GM21367 (cell line): ENCODE results near the gene COMP.

Source experiments
- ATAC-seq: cut with Tn5 transposase; IDR thresholded peaks from one replicate; pipeline ENCODE4 v1.9.1; 2021; ENCODE audit not compliant: unreplicated experiment

Gene COMP

GRCh38 chr19:18804139-18804601, 13.1 kb upstream of the COMP start:
- ATAC-seq = no peak

GRCh38 chr19:18803550-18804138, 12.5 kb upstream of the COMP start:
- no peak for ATAC-seq

- ATAC-seq = no peak
These were observed 11.2 kb upstream of the COMP start for GRCh38 chr19:18802354-18802753.

- no peak for ATAC-seq
These were observed 9.5 kb upstream of the COMP start for GRCh38 chr19:18800636-18801035.

GRCh38 chr19:18800079-18800478, 9.0 kb upstream of the COMP start:
- no peak for ATAC-seq

GRCh38 chr19:18799389-18799970, 8.4 kb upstream of the COMP start:
- no peak for ATAC-seq

- no peak for ATAC-seq
These were observed 7.6 kb upstream of the COMP start for GRCh38 chr19:18798384-18799352.

- no peak for ATAC-seq
These were observed 5.1 kb upstream of the COMP start for GRCh38 chr19:18796239-18796638.

GRCh38 chr19:18795540-18795939, 4.4 kb upstream of the COMP start:
- no peak for ATAC-seq

GRCh38 chr19:18794692-18795091, 3.6 kb upstream of the COMP start:
- ATAC-seq = no peak

GRCh38 chr19:18794029-18794313, 2.9 kb upstream of the COMP start:
- no peak for ATAC-seq

GRCh38 chr19:18793144-18794028, 2.3 kb upstream of the COMP start:
- ATAC-seq = no peak

GRCh38 chr19:18792661-18793060, 1.6 kb upstream of the COMP start:
- ATAC-seq = no peak

GRCh38 chr19:18791315-18791678, 192 bp upstream of the COMP start:
- ATAC-seq = no peak

GRCh38 chr19:18789883-18790565, 1.1 kb downstream of the COMP start:
- ATAC-seq = no peak

GRCh38 chr19:18789422-18789869, 1.7 kb downstream of the COMP start:
- no peak for ATAC-seq

- no peak for ATAC-seq
These were observed 2.3 kb downstream of the COMP start for GRCh38 chr19:18788529-18789421.

GRCh38 chr19:18785179-18786124, 5.7 kb downstream of the COMP start:
- no peak for ATAC-seq

- ATAC-seq = no peak
These were observed 6.4 kb downstream of the COMP start for GRCh38 chr19:18784786-18785120.
